Neuronal stem cell (in vitro differentiated cells): ENCODE data around the gene SHROOM3.

ENCODE experiments used
- DNase-seq: peaks from one replicate; pipeline ENCODE4 v3.0.0-alpha.2; 2013; ENCODE audit warnings: low spot score
- H2AFZ ChIP-seq: one replicate; pipeline ENCODE4 v1.6.1; 2013; ENCODE audit warnings: mild to moderate bottlenecking, low read length, inconsistent platforms
- H2AK5ac ChIP-seq: 2 replicates; pipeline ENCODE4 v1.6.1; 2013; ENCODE audit warnings: low read depth, mild to moderate bottlenecking, inconsistent platforms, low read length, moderate library complexity, mixed read lengths
- H2BK120ac ChIP-seq: 2 replicates; pipeline ENCODE4 v1.6.1; 2013; ENCODE audit warnings: low read depth, mild to moderate bottlenecking, inconsistent platforms, low read length, moderate library complexity, mixed read lengths
- H2BK12ac ChIP-seq: one replicate; pipeline ENCODE4 v1.6.1; 2013; ENCODE audit warnings: low read length, inconsistent platforms
- H2BK15ac ChIP-seq: 2 replicates; pipeline ENCODE4 v1.6.1; 2013; ENCODE audit warnings: mild to moderate bottlenecking, low read length, inconsistent platforms, mixed read lengths
- H2BK5ac ChIP-seq: one replicate; pipeline ENCODE4 v1.6.1; 2013; ENCODE audit warnings: inconsistent platforms, mild to moderate bottlenecking, low read length, moderate library complexity
- H3K14ac ChIP-seq: one replicate; pipeline ENCODE4 v1.6.1; 2013; ENCODE audit warnings: low read length, inconsistent platforms
- H3K18ac ChIP-seq: 2 replicates; pipeline ENCODE4 v1.6.1; 2013; ENCODE audit warnings: low read length, inconsistent platforms
- H3K23ac ChIP-seq: 2 replicates; pipeline ENCODE4 v1.6.1; 2013; ENCODE audit warnings: low read depth, mild to moderate bottlenecking, mixed read lengths, low read length, inconsistent platforms; ENCODE audit not compliant: poor library complexity
- H3K27ac ChIP-seq: replicated peaks from 3 replicates; pipeline ENCODE4 v1.5.1; 2013; ENCODE audit warnings: low read length, inconsistent platforms
- H3K27me3 ChIP-seq, 3 experiments: 2 replicates each; pipeline ENCODE4 v1.6.1; 2013; ENCODE audit warnings: low read length in 3 of 3, mild to moderate bottlenecking in 2 of 3, inconsistent platforms in 1 of 3, low read depth in 1 of 3, mixed read lengths in 1 of 3, moderate library complexity in 1 of 3; ENCODE audit not compliant: control insufficient read depth in 3 of 3, insufficient read depth in 3 of 3
- H3K36me3 ChIP-seq, 2 donors: replicated peaks in 1 of 2; 2 replicates each; pipeline ENCODE4 v1.6.1; 2013; ENCODE audit warnings: low read length in 2 of 2; ENCODE audit not compliant: control insufficient read depth in 2 of 2, insufficient read depth in 2 of 2
- H3K4ac ChIP-seq: 2 replicates; pipeline ENCODE4 v1.6.1; 2013; ENCODE audit warnings: inconsistent platforms, mild to moderate bottlenecking, low read length, moderate library complexity
- H3K4me1 ChIP-seq, 2 donors: 1 replicate in 1 of 2; 2 replicates in 1 of 2; pipeline ENCODE4 v1.6.1; 2013; ENCODE audit warnings: low read length in 2 of 2, low read depth in 1 of 2; ENCODE audit not compliant: control insufficient read depth in 2 of 2, insufficient read depth in 1 of 2
- H3K4me2 ChIP-seq: one replicate; pipeline ENCODE4 v1.6.1; 2013; ENCODE audit warnings: mild to moderate bottlenecking, low read length, inconsistent platforms; ENCODE audit not compliant: insufficient read depth, poor library complexity, severe bottlenecking
- H3K4me3 ChIP-seq, 2 donors: 2 replicates each; pipeline ENCODE4 v1.5.1; 2013; ENCODE audit warnings: low read length in 2 of 2, mild to moderate bottlenecking in 2 of 2, inconsistent platforms in 1 of 2, moderate library complexity in 1 of 2
- H3K79me1 ChIP-seq: one replicate; pipeline ENCODE4 v1.6.1; 2013; ENCODE audit warnings: low read depth, mild to moderate bottlenecking, inconsistent platforms, low read length, moderate library complexity
- H3K9ac ChIP-seq: one replicate; pipeline ENCODE4 v1.6.1; 2013; ENCODE audit warnings: mild to moderate bottlenecking, low read depth, low read length, inconsistent platforms; ENCODE audit not compliant: poor library complexity
- H3K9me3 ChIP-seq, 2 donors: replicated peaks in 1 of 2; 2 replicates each; pipeline versions ENCODE3 to v1.6.1; 2013; ENCODE audit warnings: low read length in 2 of 2, mild to moderate bottlenecking in 2 of 2, inconsistent platforms in 1 of 2, low read depth in 1 of 2, mixed read lengths in 1 of 2, moderate library complexity in 1 of 2; ENCODE audit not compliant: control insufficient read depth in 2 of 2, insufficient read depth in 1 of 2
- H4K8ac ChIP-seq: one replicate; pipeline ENCODE4 v1.6.1; 2013; ENCODE audit warnings: low read depth, mild to moderate bottlenecking, inconsistent platforms, low read length, moderate library complexity
- H4K91ac ChIP-seq: one replicate; pipeline ENCODE4 v1.6.1; 2013; ENCODE audit warnings: low read length, low read depth, mild to moderate bottlenecking, inconsistent platforms; ENCODE audit not compliant: poor library complexity
- WGBS, 2 donors: extraction: QIAGEN DNeasy Blood & Tissue Kit; methylation state at CpG; one replicate each; pipeline ENCODE4 v1.1.7; 2013; ENCODE audit warnings: missing lambda C conversion rate in 2 of 2, mixed read lengths in 1 of 2; ENCODE audit not compliant: insufficient read length in 2 of 2, insufficient replicate concordance in 1 of 2; ENCODE audit errors: extremely low coverage in 2 of 2; 5-methylcytosine and 5-hydroxymethylcytosine counted together

The SHROOM3 gene

DNA sequence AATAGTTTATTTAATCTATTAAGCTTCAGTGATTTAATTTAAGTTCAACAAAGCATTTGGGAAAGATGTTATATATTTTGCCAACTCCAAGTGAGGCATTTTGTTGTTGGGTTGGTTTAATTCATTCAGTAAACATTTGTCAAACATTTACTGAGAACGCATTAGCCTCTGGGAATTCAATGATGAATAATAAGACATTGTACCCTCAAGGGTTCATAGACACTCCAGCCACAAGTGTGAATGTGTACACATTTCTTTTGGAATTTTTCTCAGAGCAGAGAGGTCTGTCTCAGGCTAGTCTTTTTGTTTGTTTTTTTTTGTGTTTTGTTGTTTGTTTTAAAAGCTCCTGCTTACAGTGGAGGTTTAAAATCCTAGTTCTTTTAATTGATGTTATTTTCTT lies 259.0 kb downstream of the SHROOM3 start:
- H2BK120ac ChIP-seq: no peak overlapping the region
- H4K91ac ChIP-seq: no peak overlapping the region
- no peak overlapping the region for H3K9ac ChIP-seq
- H2BK12ac ChIP-seq: no peak overlapping the region
- no peak overlapping the region for H2BK15ac ChIP-seq
- no peak overlapping the region for H3K4me2 ChIP-seq
- no peak overlapping the region for H3K4ac ChIP-seq
- no peak overlapping the region for H2AFZ ChIP-seq
- H3K4me3 ChIP-seq: no peak overlapping the region
- no peak for DNase-seq
- peaks cover 5% of the 10 kb centered on the region for H3K79me1 ChIP-seq
- H3K27ac ChIP-seq: no peak overlapping the region
- no peak overlapping the region for H3K18ac ChIP-seq
- H3K36me3 ChIP-seq: peaks cover 2 to 27% of the 10 kb centered on the region in 2 donors
- H3K27me3 ChIP-seq: no peaks in the 10 kb centered on the region
- H3K14ac ChIP-seq: no peak overlapping the region
- no peak overlapping the region for H2AK5ac ChIP-seq
- no peak overlapping the region for H3K23ac ChIP-seq
- H3K9me3 ChIP-seq: no peaks in the 10 kb centered on the region
- no peak overlapping the region for H2BK5ac ChIP-seq
- H3K4me1 ChIP-seq: peaks cover 32 to 55% of the 10 kb centered on the region in 2 donors
- no CpG with 5 or more reads among the region's 1 CpG for WGBS, 2 donors
- no peak overlapping the region for H4K8ac ChIP-seq

DNA sequence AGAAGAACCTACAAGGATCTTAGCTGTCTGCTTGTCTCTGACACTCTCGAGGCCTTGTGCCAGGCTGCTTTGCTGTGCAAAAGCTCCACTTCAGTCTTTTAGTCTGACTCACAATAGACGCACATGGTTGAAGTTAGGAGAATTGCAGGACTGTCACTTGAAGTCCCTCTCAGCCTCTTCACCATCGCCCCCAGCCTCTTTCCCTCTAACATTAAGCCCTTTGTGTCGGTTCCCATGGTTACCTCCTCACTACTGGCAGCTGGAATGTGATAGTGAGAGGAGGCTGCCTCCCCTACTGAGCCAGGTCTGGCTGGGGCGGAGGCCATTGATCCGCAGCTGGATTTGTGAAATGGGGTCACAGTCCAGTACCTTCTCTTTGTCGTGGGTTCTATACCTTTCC lies 261.1 kb downstream of the SHROOM3 start:
- Histone ChIP-seq H3K4me1 (peaks cover 28 to 51% of the 10 kb centered on the region in 2 donors), H3K27me3 (no peaks in the 10 kb centered on the region), H4K91ac (no peak overlapping the region), H3K4ac (no peak overlapping the region), H3K27ac (peak overlapping the region; percentile 60), H3K9me3 (no peaks in the 10 kb centered on the region), H2AFZ (no peak overlapping the region), H4K8ac (no peak overlapping the region), H3K4me2 (no peak overlapping the region), H2BK120ac (no peak overlapping the region), H3K36me3 (peaks cover 3 to 42% of the 10 kb centered on the region in 2 donors), H3K79me1 (peaks cover 2% of the 10 kb centered on the region), H3K18ac (no peak overlapping the region), H3K4me3 (no peak overlapping the region), H2BK12ac (no peak overlapping the region), H2BK5ac (no peak overlapping the region), H2BK15ac (no peak overlapping the region), H3K9ac (no peak overlapping the region), H3K23ac (no peak overlapping the region), H2AK5ac (no peak overlapping the region), H3K14ac (no peak overlapping the region)
- DNase-seq: peak; percentile 96
- WGBS, 2 donors: no CpG with 5 or more reads among the region's 7 CpGs

DNA sequence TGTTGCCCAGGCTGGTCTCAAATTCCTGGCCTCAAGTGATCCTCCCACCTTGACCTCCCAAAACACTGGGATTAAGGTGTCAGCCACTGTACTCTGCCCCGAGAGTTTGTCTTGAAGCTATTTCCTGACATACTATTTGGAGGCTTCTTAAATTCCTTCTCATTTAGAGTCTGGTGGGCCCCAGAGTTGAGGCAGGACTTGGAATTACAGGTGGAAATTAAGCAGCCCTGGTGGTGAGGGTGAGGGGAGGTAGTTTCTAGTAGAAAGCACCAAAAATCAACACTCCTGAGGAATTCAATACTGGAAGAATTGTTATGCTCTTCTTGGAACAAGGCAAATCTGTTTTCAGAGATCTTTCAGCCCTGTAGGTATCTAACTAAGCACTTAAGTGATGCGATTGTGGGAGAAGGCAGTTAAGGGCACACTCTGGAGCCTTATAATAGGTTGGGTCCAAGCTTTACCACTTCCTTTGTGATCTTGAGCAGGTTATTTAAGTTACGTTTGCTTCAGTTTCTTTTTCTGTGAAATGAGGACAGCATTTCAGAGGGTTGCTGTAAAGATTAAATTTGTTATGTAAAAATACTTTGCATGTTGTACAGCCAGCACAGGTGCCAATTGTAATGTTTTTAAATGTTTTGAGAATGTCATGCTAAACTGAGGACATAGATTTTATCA lies 262.2 kb downstream of the SHROOM3 start:
- Histone ChIP-seq H2AFZ (no peak overlapping the region), H3K4me3 (no peak overlapping the region), H3K14ac (no peak overlapping the region), H3K4me1 (peaks cover 26 to 39% of the 10 kb centered on the region in 2 donors), H3K27me3 (no peaks in the 10 kb centered on the region), H2BK12ac (no peak overlapping the region), H3K4me2 (no peak overlapping the region), H2BK15ac (no peak overlapping the region), H2BK5ac (no peak overlapping the region), H3K79me1 (peaks cover 2% of the 10 kb centered on the region), H3K27ac (no peak overlapping the region), H3K18ac (no peak overlapping the region), H4K8ac (no peak overlapping the region), H2AK5ac (no peak overlapping the region), H3K36me3 (peaks cover 3 to 37% of the 10 kb centered on the region in 2 donors), H3K4ac (no peak overlapping the region), H3K9me3 (no peaks in the 10 kb centered on the region), H2BK120ac (no peak overlapping the region), H3K9ac (no peak overlapping the region), H4K91ac (no peak overlapping the region), H3K23ac (no peak overlapping the region)
- no CpG with 5 or more reads among the region's 3 CpGs for WGBS, 2 donors
- DNase-seq: no peak

DNA sequence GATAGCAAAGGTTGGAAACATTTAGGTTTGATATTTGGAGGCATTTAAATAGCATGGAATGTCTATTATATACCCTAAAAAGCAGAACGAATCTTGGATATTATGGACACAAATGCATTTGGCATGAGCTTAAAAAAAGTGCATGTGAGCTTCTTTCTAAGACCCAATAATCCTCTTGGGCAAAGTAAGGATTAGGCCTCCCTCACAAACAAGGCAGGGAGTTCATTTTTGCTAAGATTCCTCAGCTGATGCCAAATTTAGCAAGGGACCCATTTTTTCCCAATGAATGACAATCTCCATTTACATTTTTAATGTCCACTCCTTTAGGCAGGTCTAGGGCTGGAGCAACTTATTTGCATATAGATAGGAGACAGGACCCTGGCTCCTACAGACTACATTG lies 263.1 kb downstream of the SHROOM3 start:
- WGBS, 2 donors: no CpG with 5 or more reads among the region's 1 CpG

More for the DNA sequence above, 263.1 kb downstream of the SHROOM3 start:
- H2BK15ac ChIP-seq: no peak overlapping the region
- no peak overlapping the region for H3K4me2 ChIP-seq
- H3K79me1 ChIP-seq: peaks cover 2% of the 10 kb centered on the region
- H3K27me3 ChIP-seq: no peaks in the 10 kb centered on the region
- H2BK12ac ChIP-seq: no peak overlapping the region
- no peak overlapping the region for H2BK120ac ChIP-seq
- no peak overlapping the region for H2AFZ ChIP-seq
- no peak overlapping the region for H3K27ac ChIP-seq
- no peak overlapping the region for H3K18ac ChIP-seq
- no peak overlapping the region for H2BK5ac ChIP-seq
- no peak overlapping the region for H4K91ac ChIP-seq
- no peak for DNase-seq
- no peak overlapping the region for H2AK5ac ChIP-seq
- H3K4ac ChIP-seq: no peak overlapping the region
- H3K9me3 ChIP-seq: no peaks in the 10 kb centered on the region
- no peak overlapping the region for H3K9ac ChIP-seq
- H3K23ac ChIP-seq: no peak overlapping the region
- no peak overlapping the region for H3K14ac ChIP-seq
- H4K8ac ChIP-seq: no peak overlapping the region
- no peak overlapping the region for H3K4me3 ChIP-seq
- H3K36me3 ChIP-seq: peaks cover 3 to 28% of the 10 kb centered on the region in 2 donors
- H3K4me1 ChIP-seq: peaks cover 34 to 44% of the 10 kb centered on the region in 2 donors
